ENCODE results near the gene STAC.
"Not testable (repeated sequence)": the region's sequence is repeated elsewhere in the genome, so short reads cannot be mapped to it uniquely, and the experiment has no call there.

STAC gene

GRCh38 chr3:36480911-36481648, 100.8 kb downstream of the STAC start:
- DNase-seq = no peak

DNA sequence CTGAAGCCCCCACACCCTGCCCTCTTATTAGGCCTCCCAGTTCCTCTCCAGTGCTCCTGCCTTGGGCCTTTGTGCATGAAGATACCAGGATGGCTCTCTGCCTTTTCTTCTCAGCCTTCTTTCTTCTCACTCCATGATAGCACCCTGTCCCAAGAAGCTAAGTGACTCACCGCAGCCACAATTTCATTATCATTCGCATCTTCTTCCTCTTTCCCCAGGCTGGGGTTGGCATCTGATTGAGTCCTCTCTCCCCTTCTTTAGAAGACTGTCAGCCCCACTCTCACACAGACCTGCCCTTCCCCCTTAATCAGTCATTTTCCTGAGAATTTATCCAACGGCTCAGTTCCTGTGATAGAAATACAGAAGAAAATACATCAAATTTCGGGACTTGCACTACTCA, 102.0 kb downstream of the STAC start:
- no peak for DNase-seq

- DNase-seq = no peak
Observed at GRCh38 chr3:36482880-36483279, 102.6 kb downstream of the STAC start.

DNA sequence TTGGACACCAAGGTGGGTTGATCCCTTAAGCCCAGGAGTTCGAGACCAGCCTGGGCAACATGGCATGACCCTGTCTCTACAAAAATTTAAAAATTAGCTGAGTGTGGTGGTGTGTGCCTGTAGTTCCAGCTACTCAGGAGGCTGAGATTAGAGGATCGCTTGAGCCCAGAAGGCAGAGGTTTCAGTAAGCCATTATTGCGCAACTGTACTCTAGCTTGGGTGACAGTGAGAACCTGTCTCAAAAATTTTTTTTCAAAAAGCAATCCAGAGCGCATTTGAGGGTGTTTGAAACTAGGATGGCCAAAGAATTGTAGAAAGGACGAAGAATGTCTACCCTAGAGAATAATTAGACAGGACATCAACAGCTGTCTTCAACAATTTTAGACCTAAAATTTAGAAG, 103.4 kb downstream of the STAC start:
- DNase-seq = no peak

DNA sequence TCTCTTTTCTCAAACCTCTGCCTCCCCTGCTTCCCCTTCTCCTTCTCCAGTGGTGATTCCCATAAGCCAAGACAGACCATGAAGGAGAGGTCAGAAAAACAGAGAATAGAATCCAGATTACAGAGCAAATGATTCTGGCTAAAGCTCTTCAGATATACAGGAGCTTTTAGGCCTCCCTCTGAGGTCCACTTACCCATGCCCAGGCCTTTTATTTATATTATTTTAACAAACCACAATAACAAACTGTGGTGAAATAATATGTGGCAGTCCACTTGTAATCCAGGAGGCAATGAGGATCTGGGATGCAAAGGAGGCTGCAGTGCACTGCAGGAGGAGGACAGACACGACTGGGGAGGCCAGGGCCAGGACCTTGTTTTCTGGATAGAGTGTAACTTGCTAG, 104.1 kb downstream of the STAC start:
- no peak for DNase-seq

DNA sequence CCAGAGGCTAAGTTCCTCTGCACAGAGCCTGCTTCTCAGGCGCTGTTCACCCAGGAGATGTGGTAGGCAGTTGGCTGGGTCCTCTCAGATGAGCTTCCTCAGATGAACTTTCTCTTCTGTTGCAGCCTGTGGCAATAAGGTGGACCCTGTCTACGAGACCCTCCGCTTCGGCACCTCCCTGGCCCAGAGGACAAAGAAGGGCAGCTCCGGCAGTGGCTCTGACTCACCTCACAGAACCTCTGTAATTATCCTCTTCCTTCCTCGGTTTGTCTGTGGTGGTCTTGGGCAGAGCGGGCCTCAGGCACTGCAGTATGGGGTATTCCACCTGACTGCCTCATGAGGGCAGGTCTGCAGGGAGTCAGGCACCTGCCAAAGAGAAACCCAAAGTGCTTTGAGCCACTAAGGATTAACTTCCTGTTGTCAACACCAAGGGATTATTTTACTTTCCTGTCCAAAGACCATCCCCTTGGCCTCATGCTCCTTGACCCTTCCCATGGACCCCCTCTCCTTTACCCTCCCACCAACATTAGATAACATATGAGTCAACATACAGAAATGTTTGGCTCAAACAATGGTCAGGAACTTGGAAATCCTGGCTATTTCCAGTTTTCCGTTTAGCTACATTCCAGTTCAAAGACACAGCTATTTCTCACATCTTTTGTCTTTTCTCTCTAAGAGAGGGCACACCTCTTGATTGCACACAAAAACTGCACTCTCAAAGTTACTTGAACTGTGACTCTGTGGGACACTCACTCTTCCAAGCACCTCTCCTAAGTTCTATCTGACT, 105.9 kb downstream of the STAC start:
- DNase-seq = no peak

DNA sequence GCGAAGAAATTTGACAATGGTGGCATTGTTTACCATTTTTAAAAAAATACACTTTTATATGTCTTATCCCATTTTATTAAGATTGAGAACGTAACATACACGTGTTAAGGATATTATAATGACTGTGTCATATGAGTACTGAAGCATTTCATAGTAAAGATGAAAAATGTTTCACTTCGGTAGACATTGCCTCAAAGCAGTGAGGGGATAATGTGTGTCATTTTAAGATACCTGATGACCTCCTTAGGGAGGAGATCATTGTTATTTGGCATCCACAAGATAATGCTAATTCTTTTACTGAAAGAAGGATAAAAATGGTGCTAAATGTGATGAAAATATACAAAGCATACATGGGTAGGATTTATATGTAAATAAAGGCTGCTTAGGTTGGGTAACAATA, 107.3 kb downstream of the STAC start:
- DNase-seq = no peak

DNA sequence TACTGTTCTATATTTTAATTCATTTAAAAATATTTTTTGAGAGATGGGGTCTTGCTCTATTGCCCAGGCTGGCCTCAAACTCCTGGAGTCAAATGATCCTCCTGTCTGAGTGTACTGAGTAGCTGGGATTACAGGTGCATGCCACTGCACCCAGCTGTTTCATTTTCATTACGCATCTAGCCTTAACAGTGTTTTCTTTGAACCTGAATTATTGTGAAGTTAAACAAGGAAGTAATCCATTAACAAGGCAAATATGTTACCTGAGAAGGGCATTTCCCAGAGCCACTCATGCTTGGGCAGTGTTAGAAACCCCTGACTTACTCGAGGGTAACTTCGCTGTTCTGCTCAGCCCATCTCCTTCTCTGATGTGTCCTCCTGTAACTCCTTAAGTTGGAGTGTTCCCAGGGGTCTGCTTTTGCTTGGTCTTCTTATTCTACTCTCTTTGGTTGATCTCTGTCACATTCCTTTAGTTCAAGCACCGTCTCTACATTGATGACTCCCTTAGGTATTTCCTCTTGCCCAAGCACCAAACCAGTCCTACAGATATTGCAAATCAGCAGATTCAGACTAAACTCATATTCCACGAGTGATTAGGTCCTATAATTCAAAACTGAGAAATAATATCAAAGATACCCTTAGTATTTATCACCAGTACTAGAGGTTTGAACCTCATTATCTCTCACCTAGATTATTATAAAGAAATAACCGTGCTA, 107.9 kb downstream of the STAC start:
- no peak for DNase-seq

- no peak for DNase-seq
Observed at GRCh38 chr3:36489101-36489500, 108.8 kb downstream of the STAC start.

DNA sequence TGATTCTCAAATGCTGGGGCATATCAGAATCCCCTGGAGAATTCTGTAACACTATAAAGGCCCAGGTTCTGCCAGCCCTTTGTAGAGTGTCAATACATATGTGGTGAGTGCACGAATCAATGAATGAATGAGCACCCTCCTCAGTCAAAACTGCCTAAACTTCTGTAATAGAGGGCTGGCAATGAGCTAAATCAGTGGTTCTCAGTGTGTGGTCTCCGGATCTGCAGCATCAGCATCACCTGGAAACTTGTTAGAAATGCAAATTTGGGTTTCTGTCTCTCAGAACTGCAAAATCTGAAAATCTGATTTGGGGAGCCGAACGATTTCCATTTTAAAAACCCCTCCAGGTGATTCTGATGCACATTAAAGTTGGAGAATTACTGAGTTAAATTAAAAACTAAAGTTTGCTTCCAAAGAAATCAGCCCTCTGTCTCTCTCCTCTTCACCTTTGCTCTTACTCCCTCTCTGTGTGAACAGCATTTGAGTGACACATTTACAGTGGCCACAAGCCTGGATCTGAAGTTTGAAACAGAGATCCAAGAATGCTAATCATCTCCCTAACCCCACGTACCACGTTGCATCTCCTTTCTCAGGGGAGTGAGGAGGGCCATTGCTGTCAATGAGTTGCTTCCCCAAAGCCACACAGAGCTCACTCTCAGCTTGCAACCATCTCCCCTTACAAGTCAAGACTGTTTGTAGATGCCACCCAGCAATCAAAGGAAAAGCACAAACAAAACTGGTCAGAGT, 109.5 kb downstream of the STAC start:
- no peak for DNase-seq

DNA sequence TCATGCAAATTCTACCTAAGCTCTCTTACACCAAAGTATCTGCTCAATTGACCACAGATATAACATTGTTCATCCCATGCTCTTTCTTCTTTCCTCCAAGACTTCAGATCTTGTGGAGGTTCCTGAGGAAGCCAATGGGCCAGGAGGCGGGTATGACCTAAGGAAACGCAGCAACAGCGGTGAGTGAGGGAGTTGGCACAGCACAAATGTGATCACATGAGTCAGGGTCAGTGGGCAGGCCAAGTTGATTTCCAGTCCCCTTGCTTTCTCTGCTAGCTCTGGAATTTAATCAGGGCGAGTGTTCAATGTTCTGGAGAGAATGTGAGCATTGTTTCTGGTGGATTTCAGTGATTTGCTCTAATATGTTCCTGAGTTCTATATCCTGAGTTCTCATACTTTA, 112.7 kb downstream of the STAC start:
- DNase-seq = no peak

GRCh38 chr3:36494461-36495109, 114.3 kb downstream of the STAC start:
- no peak for DNase-seq

- no peak for DNase-seq
Observed at GRCh38 chr3:36496684-36497633, 116.7 kb downstream of the STAC start.

GRCh38 chr3:36500053-36500452, 119.7 kb downstream of the STAC start:
- DNase-seq = not testable (repeated sequence)

- DNase-seq = no peak
Observed at GRCh38 chr3:36501616-36502015, 121.3 kb downstream of the STAC start.

- no peak for DNase-seq
Observed at GRCh38 chr3:36505393-36505792, 125.1 kb downstream of the STAC start.

DNA sequence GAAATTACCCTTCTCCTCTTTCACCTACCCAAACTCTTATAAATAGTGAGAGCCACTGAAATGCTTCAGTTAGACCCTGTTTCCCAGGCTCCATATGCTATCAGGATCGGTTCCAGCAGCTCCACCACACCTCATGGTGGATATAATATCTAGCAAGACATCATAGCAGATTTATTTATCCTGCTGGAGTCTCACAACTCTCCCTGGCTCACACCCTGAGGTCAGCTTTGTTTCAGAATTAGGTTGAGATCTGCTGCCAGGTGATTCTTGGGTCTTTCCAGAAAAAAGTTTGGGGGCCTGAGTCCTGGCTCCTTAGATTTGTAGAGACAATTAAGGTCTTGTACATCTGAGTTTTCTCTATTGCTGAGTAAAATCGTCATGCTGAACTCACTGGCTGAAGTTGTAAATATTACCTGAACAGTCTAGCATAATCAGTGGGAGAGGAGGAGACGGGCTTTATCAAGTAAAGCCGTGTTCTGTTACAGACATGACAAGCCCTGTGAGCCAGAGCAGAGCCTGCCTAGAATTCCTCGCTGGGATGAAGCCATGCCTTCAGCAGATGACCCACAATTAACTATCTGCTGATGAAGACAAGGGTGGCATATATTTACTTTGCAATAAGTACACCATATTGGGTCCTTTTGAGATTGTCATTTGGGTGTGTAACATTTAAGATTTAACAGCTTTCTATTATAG, 131.6 kb downstream of the STAC start:
- no peak for DNase-seq

- DNase-seq = no peak
Observed at GRCh38 chr3:36512555-36512954, 132.3 kb downstream of the STAC start.

- DNase-seq = no peak
Observed at GRCh38 chr3:36514171-36514570, 133.9 kb downstream of the STAC start.

GRCh38 chr3:36519682-36520081, 139.4 kb downstream of the STAC start:
- no peak for DNase-seq
